HG03571 (cell line): ENCODE data around the gene DISC1.

Experiments
- ATAC-seq: cut with Tn5 transposase; IDR thresholded peaks from one replicate; pipeline ENCODE4 v1.9.1; 2021; ENCODE audit not compliant: unreplicated experiment

DISC1 gene

GRCh38 chr1:232018231-232019025 is 391.8 kb downstream of the DISC1 start:
- ATAC-seq, result no peak

GRCh38 chr1:232019026-232019340 is 392.4 kb downstream of the DISC1 start:
- no peak for ATAC-seq

GRCh38 chr1:232020352-232020751 is 393.8 kb downstream of the DISC1 start:
- no peak for ATAC-seq

GRCh38 chr1:232029315-232029714 is 402.7 kb downstream of the DISC1 start:
- no peak for ATAC-seq

GRCh38 chr1:232031156-232031555 is 404.6 kb downstream of the DISC1 start:
- no peak for ATAC-seq

GRCh38 chr1:232033285-232033684 is 406.7 kb downstream of the DISC1 start:
- no peak for ATAC-seq

GRCh38 chr1:232034556-232034955 is 408.0 kb downstream of the DISC1 start:
- ATAC-seq, result no peak

GRCh38 chr1:232036181-232036933 is 409.8 kb downstream of the DISC1 start:
- no peak for ATAC-seq

- no peak for ATAC-seq
These were observed 411.3 kb downstream of the DISC1 start for GRCh38 chr1:232037774-232038388.

GRCh38 chr1:232038706-232039677 is 412.4 kb downstream of the DISC1 start:
- ATAC-seq, result no peak

- ATAC-seq, result no peak
These were observed 413.7 kb downstream of the DISC1 start for GRCh38 chr1:232040260-232040659.

- ATAC-seq, result no peak
These were observed 418.1 kb downstream of the DISC1 start for GRCh38 chr1:232044728-232045127.

- no peak for ATAC-seq
These were observed 418.8 kb downstream of the DISC1 start for GRCh38 chr1:232045139-232045994.

GRCh38 chr1:232046451-232047306 is 420.1 kb downstream of the DISC1 start:
- no peak for ATAC-seq

- ATAC-seq, result no peak
These were observed 420.9 kb downstream of the DISC1 start for GRCh38 chr1:232047473-232047872.

- no peak for ATAC-seq
These were observed 421.9 kb downstream of the DISC1 start for GRCh38 chr1:232048481-232048880.

GRCh38 chr1:232049335-232049734 is 422.7 kb downstream of the DISC1 start:
- no peak for ATAC-seq

- no peak for ATAC-seq
These were observed 430.8 kb downstream of the DISC1 start for GRCh38 chr1:232057217-232057895.
